T-helper 1 cell treated with Interleukin-12 subunit alpha and Interleukin-12 subunit beta and Interleukin-4 antibody, amounts not matched to agents 30 μg/mL and 1 μg/mL, for 36 hours (primary cell): ENCODE measurements around the gene GPS1.

Experiments
- H3K27ac Mint-ChIP-seq: one replicate; pipeline ENCODE4 v1.8.0; 2021; ENCODE audit warnings: mild to moderate bottlenecking, mixed read lengths
- H3K27me3 Mint-ChIP-seq: one replicate; pipeline ENCODE4 v1.8.0; 2021; ENCODE audit warnings: low read depth, mixed read lengths
- H3K36me3 Mint-ChIP-seq: one replicate; pipeline ENCODE4 v1.8.0; 2021; ENCODE audit warnings: low read depth, mixed read lengths
- H3K4me1 Mint-ChIP-seq: one replicate; pipeline ENCODE4 v1.8.0; 2021; ENCODE audit warnings: low read depth, mixed read lengths
- H3K4me3 Mint-ChIP-seq: one replicate; pipeline ENCODE4 v1.8.0; 2021; ENCODE audit warnings: mild to moderate bottlenecking, moderate library complexity, mixed read lengths
- H3K9me3 Mint-ChIP-seq: one replicate; pipeline ENCODE4 v1.8.0; 2021; ENCODE audit warnings: mixed read lengths

Gene GPS1

GRCh38 chr17:82011617-82012187 lies 40.0 kb upstream of the GPS1 start:
- Mint-ChIP-seq H3K4me3 (no peak overlapping the region), H3K9me3 (no peaks in the 10 kb centered on the region), H3K36me3 (no peaks in the 10 kb centered on the region), H3K4me1 (no peaks in the 10 kb centered on the region), H3K27me3 (no peaks in the 10 kb centered on the region), H3K27ac (no peak overlapping the region)

GRCh38 chr17:82012261-82012639 lies 39.4 kb upstream of the GPS1 start:
- Mint-ChIP-seq H3K4me3 (no peak overlapping the region), H3K36me3 (no peaks in the 10 kb centered on the region), H3K27ac (no peak overlapping the region), H3K9me3 (no peaks in the 10 kb centered on the region), H3K27me3 (no peaks in the 10 kb centered on the region), H3K4me1 (no peaks in the 10 kb centered on the region)

- H3K9me3 Mint-ChIP-seq, result no peaks in the 10 kb centered on the region
- no peaks in the 10 kb centered on the region for H3K4me1 Mint-ChIP-seq
- H3K36me3 Mint-ChIP-seq, result no peaks in the 10 kb centered on the region
- no peak overlapping the region for H3K27ac Mint-ChIP-seq
- no peaks in the 10 kb centered on the region for H3K27me3 Mint-ChIP-seq
- no peak overlapping the region for H3K4me3 Mint-ChIP-seq
Measured at GRCh38 chr17:82012640-82013295, 38.9 kb upstream of the GPS1 start.

- H3K4me3 Mint-ChIP-seq, result no peak overlapping the region
- no peak overlapping the region for H3K27ac Mint-ChIP-seq
- H3K4me1 Mint-ChIP-seq, result no peaks in the 10 kb centered on the region
- no peaks in the 10 kb centered on the region for H3K36me3 Mint-ChIP-seq
- H3K27me3 Mint-ChIP-seq, result no peaks in the 10 kb centered on the region
- H3K9me3 Mint-ChIP-seq, result no peaks in the 10 kb centered on the region
Measured at GRCh38 chr17:82013341-82013740, 38.4 kb upstream of the GPS1 start.

- Mint-ChIP-seq H3K27me3 (no peaks in the 10 kb centered on the region), H3K36me3 (no peaks in the 10 kb centered on the region), H3K4me3 (no peak overlapping the region), H3K27ac (no peak overlapping the region), H3K9me3 (no peaks in the 10 kb centered on the region), H3K4me1 (no peaks in the 10 kb centered on the region)
Measured at GRCh38 chr17:82013772-82014321, 37.9 kb upstream of the GPS1 start.

- Mint-ChIP-seq H3K4me1 (no peaks in the 10 kb centered on the region), H3K9me3 (no peaks in the 10 kb centered on the region), H3K27me3 (no peaks in the 10 kb centered on the region), H3K36me3 (no peaks in the 10 kb centered on the region), H3K4me3 (no peak overlapping the region), H3K27ac (no peak overlapping the region)
Measured at GRCh38 chr17:82014432-82014831, 37.3 kb upstream of the GPS1 start.

- Mint-ChIP-seq H3K9me3 (no peaks in the 10 kb centered on the region), H3K36me3 (no peaks in the 10 kb centered on the region), H3K4me3 (no peak overlapping the region), H3K27me3 (no peaks in the 10 kb centered on the region), H3K4me1 (no peaks in the 10 kb centered on the region), H3K27ac (no peak overlapping the region)
Measured at GRCh38 chr17:82014971-82015310, 36.8 kb upstream of the GPS1 start.

- Mint-ChIP-seq H3K36me3 (no peaks in the 10 kb centered on the region), H3K9me3 (no peaks in the 10 kb centered on the region), H3K27me3 (no peaks in the 10 kb centered on the region), H3K4me3 (no peak overlapping the region), H3K4me1 (no peaks in the 10 kb centered on the region), H3K27ac (no peak overlapping the region)
Measured at GRCh38 chr17:82015311-82015971, 36.3 kb upstream of the GPS1 start.

GRCh38 chr17:82016061-82016874 lies 35.4 kb upstream of the GPS1 start:
- H3K36me3 Mint-ChIP-seq, result no peaks in the 10 kb centered on the region
- peaks cover 2% of the 10 kb centered on the region for H3K4me1 Mint-ChIP-seq

GRCh38 chr17:82016875-82017459 lies 34.7 kb upstream of the GPS1 start:
- no peak overlapping the region for H3K4me3 Mint-ChIP-seq
- H3K27ac Mint-ChIP-seq, result no peak overlapping the region
- H3K9me3 Mint-ChIP-seq, result no peaks in the 10 kb centered on the region
- no peaks in the 10 kb centered on the region for H3K36me3 Mint-ChIP-seq
- no peaks in the 10 kb centered on the region for H3K27me3 Mint-ChIP-seq
- peaks cover 7% of the 10 kb centered on the region for H3K4me1 Mint-ChIP-seq

More at GRCh38 chr17:82016061-82016874, 35.4 kb upstream of the GPS1 start:
- Mint-ChIP-seq H3K27ac (no peak overlapping the region), H3K9me3 (no peaks in the 10 kb centered on the region), H3K27me3 (no peaks in the 10 kb centered on the region), H3K4me3 (no peak overlapping the region)

GRCh38 chr17:82017612-82018151 lies 34.0 kb upstream of the GPS1 start:
- Mint-ChIP-seq H3K27ac (no peak overlapping the region), H3K27me3 (no peaks in the 10 kb centered on the region), H3K4me1 (peaks cover 8% of the 10 kb centered on the region), H3K36me3 (no peaks in the 10 kb centered on the region), H3K4me3 (no peak overlapping the region), H3K9me3 (no peaks in the 10 kb centered on the region)

- H3K27me3 Mint-ChIP-seq, result no peaks in the 10 kb centered on the region
- H3K36me3 Mint-ChIP-seq, result no peaks in the 10 kb centered on the region
- no peaks in the 10 kb centered on the region for H3K9me3 Mint-ChIP-seq
- no peak overlapping the region for H3K27ac Mint-ChIP-seq
- H3K4me1 Mint-ChIP-seq, result peaks cover 8% of the 10 kb centered on the region
- no peak overlapping the region for H3K4me3 Mint-ChIP-seq
Measured at GRCh38 chr17:82018152-82018988, 33.3 kb upstream of the GPS1 start.

GRCh38 chr17:82018989-82019689 lies 32.6 kb upstream of the GPS1 start:
- no peaks in the 10 kb centered on the region for H3K36me3 Mint-ChIP-seq
- peaks cover 13% of the 10 kb centered on the region for H3K4me1 Mint-ChIP-seq
- no peak overlapping the region for H3K27ac Mint-ChIP-seq
- H3K4me3 Mint-ChIP-seq, result no peak overlapping the region
- no peaks in the 10 kb centered on the region for H3K27me3 Mint-ChIP-seq
- no peaks in the 10 kb centered on the region for H3K9me3 Mint-ChIP-seq
